OCI-M2 (cell line): Measurements from ENCODE around the gene PTGER3.
"Not testable (repeated sequence)": the region's sequence is repeated elsewhere in the genome, so short reads cannot be mapped to it uniquely, and the experiment has no call there.

ENCODE experiments used
- DNase-seq: peaks from one replicate; lab custom pipeline; 2025; ENCODE audit not compliant: unreplicated experiment; lab: John Stamatoyannopoulos, UW

The PTGER3 gene

DNA sequence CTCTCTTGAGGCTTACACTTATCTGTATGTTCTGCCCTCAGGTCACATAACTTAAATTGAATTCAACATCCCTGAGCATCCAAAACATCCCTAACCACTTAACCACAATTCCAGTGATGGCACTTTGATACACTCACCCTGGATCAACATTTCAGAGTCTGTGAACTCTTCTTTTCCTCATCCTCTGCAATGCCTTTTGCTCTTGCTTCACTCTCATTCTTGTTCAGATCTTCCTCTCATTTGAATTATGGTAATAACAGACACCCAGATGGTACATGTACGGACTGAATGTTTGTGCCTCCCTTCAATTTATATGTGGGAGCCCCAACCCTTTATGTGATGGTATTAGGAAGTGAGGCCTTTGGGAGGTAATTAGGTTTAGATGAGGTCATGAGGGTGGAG is 33.4 kb downstream of the PTGER3 start:
- no peak for DNase-seq

GRCh38 chr1:71002709-71003475 is 44.7 kb downstream of the PTGER3 start:
- no peak for DNase-seq

DNA sequence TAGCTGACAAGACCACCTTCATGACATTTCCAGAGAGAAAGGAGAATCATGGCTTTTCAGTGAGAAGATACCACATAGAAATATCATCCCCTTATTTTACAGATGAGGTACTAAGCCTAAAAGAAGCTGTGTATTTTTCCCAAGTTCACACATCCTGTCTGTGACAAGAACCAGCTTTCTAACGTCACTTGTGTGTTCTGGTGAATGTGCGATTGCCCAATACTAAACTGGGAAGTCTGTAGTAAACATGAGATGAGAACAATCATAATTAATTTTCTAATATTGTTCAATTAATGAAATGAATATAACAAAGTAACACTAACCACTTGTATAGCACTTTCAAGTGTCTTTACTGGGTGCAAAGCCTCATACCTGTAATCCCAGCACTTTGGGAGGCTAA is 46.0 kb downstream of the PTGER3 start:
- no peak for DNase-seq

- no peak for DNase-seq
Observed at GRCh38 chr1:70997793-70998192, 49.8 kb downstream of the PTGER3 start.

GRCh38 chr1:70994753-70995268 is 52.8 kb downstream of the PTGER3 start:
- no peak for DNase-seq

DNA sequence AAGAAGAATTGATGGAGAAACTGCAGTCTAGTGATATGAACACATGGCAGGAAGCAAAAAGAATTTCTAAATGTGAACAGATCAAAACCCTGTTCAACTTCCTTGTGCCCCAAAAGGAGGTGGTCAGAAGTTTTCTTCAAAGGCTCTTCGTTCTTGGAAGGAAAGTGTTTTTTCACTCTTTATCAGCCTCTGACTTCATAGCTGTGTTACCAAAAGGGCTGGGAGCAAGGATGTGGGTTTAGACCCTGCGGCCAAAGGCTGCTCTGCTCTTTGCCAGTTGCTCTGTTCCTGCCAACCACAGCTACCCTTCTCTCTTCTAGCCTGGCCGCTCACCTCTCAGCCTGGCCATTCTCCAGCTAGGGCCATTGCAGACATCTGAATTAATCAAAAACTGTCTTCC is 53.8 kb downstream of the PTGER3 start:
- DNase-seq = no peak

DNA sequence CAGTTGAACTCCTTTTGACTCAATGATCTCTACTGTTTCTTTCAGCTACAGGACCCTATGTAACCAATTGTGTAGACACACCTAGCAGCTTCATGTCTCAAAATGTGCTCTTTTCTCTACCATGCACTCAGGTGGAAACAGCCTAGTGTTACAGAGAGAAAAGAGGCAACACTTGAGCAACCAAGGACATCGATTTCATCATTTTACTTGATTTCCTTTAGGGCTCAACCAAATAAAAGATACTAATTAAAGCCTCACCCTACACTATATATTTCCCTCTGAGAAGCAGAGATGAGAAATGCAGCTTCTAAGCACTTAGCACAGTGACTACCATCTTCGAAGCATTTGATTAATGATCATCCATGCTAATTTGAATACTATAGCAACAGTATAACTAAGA is 55.1 kb downstream of the PTGER3 start:
- DNase-seq = no peak

- no peak for DNase-seq
Observed at GRCh38 chr1:70990469-70991253, 57.0 kb downstream of the PTGER3 start.

DNA sequence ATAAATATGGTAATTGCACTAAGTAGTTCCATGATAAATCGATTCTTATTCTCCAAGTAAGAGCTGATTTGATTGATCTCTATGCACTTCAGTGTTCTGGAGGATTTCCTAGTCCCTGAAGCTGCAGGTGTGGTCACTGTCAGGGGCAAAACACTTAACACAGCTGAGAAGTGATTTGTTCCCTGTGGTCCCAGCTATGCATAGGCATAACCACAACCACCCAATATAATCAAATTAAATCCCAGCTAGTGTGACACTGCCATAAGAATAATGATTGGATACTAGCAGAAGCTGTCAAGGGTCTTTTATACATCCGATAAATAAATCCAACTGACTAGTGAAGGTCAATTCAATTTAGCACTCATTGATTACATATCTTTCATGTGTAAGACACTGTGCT is 60.1 kb downstream of the PTGER3 start:
- no peak for DNase-seq

DNA sequence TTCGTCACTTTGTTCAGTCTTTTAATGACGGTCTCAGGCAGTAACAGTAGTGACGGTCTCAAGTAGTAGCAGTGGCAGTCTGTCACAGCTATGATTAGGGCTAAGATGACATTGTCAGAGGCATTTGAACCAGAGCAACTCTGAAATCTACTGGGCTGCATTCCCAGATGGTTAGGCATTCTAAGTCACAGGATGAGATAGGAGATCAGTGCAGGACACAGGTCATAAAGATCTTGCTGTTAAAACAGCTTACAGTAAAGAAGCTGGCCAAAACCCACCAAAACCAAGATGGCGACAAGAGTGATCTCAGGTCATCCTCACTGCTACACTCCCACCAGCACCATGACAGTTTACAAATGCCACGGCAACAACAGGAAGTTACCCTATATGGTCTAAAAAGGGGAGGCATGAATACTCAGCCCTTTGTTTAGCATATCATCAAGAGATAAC is 61.8 kb downstream of the PTGER3 start:
- DNase-seq = not testable (repeated sequence)

- DNase-seq = not testable (repeated sequence)
Observed at GRCh38 chr1:70985278-70985677, 62.3 kb downstream of the PTGER3 start.

DNA sequence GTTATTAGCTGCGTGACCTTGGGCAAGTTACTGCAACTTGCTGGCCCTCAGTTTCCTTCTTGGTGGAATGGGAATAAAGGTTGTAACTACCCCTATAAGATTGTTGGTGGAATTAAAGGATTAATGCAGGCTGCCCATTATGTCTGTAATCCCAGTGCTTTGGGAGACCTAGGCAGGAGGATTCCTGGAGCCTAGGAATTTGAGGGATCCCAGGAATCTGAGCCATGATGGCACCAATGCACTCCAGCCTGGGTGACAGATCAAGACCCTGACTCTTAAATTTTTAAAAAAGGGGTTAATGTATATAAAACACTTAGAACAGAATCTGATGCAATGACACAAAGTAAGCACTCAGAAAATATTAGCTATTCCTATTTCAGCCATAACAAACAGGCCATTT is 67.3 kb downstream of the PTGER3 start:
- DNase-seq = no peak

DNA sequence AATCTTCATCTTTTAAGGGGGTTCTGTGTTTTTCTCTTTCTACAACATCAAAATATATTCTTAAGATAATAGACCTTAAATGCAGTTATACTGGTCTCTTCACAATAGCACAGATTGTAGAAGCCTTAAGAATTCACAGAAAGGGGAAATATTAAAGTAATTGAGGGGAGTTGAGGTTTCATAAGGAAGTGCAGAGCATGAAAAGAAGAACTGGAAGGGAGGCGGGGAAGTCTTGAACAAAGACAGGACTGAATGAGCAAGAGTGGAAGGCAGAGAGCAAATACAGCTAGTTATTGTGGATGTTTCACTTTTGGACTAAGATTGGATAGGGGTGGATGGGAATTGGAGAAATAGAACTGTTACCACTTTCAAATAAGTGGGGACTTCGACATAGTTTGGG is 67.7 kb downstream of the PTGER3 start:
- DNase-seq = no peak

GRCh38 chr1:70979313-70979712 is 68.3 kb downstream of the PTGER3 start:
- DNase-seq = no peak

DNA sequence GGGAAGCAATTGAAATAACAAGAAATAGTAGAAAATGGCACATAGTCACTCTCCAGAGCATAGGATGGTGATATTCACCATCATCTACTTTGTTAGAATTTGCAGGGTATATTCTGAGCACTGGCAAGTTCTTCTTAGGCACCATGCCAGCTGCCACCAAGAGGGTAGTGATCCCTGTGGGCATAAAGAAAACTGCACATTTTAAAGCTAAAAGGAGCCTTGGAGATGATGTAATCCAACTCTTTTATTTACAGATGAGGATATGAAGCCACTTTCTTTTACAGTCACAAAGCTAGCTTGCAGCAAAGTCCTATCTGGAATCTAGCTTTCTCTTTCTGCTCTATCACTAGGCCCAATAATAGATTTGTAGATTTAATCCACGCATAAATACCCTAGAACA is 69.0 kb downstream of the PTGER3 start:
- DNase-seq = no peak

DNA sequence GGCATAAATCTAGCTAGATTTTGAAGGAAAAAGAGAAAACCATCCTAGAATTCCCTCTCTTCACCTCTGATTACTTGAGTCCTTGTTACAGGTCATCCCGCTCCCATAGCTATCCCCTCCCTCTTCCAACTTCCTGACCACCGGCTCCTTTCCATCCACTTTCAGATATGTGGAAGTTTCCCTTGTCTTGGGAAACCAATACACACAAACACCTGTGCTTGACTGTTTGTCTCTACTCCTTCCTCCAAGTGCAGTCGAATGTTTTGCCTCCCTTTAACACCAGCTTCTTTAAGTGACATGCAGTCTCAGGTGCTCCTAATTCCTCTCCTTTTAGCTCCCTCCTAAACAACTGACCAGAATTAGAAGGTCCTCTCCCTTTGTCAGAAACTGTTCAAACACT is 70.0 kb downstream of the PTGER3 start:
- DNase-seq = no peak

DNA sequence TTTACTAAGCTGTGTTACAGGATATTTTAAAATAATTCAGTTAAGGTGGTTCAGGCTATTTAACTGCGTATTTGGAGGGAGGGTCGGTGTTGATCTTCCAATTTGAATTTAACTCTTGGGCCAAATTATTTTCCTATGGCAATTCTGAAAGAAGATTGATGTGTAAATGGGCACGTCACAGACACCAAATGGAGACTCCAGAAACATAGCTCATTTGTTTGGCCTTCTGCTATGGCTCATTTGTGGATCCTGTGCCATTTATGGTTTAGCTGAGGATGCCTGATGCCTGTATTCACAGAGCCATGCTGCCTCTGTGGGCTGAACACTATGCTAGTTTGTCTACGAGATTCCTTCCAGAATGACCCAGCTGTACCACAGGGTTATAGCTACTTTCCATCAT is 70.6 kb downstream of the PTGER3 start:
- DNase-seq = no peak

GRCh38 chr1:70973754-70974153 is 73.9 kb downstream of the PTGER3 start:
- DNase-seq = no peak

- no peak for DNase-seq
Observed at GRCh38 chr1:70970407-70970806, 77.2 kb downstream of the PTGER3 start.

GRCh38 chr1:70966018-70966638 is 81.5 kb downstream of the PTGER3 start:
- no peak for DNase-seq

GRCh38 chr1:70963374-70963773 is 84.2 kb downstream of the PTGER3 start:
- no peak for DNase-seq
